Activated B cell treated with CpG ODN at 0.5 μM for 24 hours (primary cell): ENCODE data around the gene GUSB. TPM values are rescaled to one million over a fixed set of nuclear protein-coding genes. Genes with fewer than 3 reads are reported as not detected.
"Not testable (repeated sequence)": the region's sequence is repeated elsewhere in the genome, so short reads cannot be mapped to it uniquely, and the experiment has no call there.

Source experiments
- ATAC-seq: fragments of 200-7000 bp; cut with Tn5 transposase; one replicate; pipeline ENCODE4 v1.10.0; 2021; ENCODE audit warnings: low read depth, mild to moderate bottlenecking, moderate library complexity
- CTCF ChIA-PET: fragments of 350-600 bp; sonication (Branson Sonifier 250); formaldehyde crosslinking; loops from one replicate; lab custom pipeline; 2021; ENCODE audit warnings: antibody characterized with exemption; lab: Charles Lee
- POLR2A ChIA-PET: fragments of 350-600 bp; sonication (Branson Sonifier 250); formaldehyde crosslinking; loops from one replicate; lab custom pipeline; 2021; ENCODE audit warnings: antibody characterized with exemption; lab: Charles Lee
- DNase-seq: peaks from one replicate; pipeline ENCODE4 v3.0.0; 2022
- H3K27ac Mint-ChIP-seq: one replicate; pipeline ENCODE4 v1.8.0; 2020; ENCODE audit warnings: mixed read lengths
- H3K27me3 Mint-ChIP-seq: one replicate; pipeline ENCODE4 v1.8.0; 2021; ENCODE audit warnings: mixed read lengths
- H3K36me3 Mint-ChIP-seq: one replicate; pipeline ENCODE4 v1.8.0; 2021; ENCODE audit warnings: low read depth, mixed read lengths
- H3K4me1 Mint-ChIP-seq: one replicate; pipeline ENCODE4 v1.8.0; 2021; ENCODE audit warnings: mixed read lengths
- H3K4me3 Mint-ChIP-seq: one replicate; pipeline ENCODE4 v1.8.0; 2020; ENCODE audit warnings: mild to moderate bottlenecking, mixed read lengths
- H3K9me3 Mint-ChIP-seq: one replicate; pipeline ENCODE4 v1.8.0; 2020; ENCODE audit warnings: mixed read lengths
- CTCF ChIP-seq: fragments of 200-600 bp; IDR thresholded peaks from one replicate; pipeline ENCODE4 v1.8.0; 2022; ENCODE audit warnings: antibody characterized with exemption, mild to moderate bottlenecking
- intact Hi-C: fragments of 100-400 bp; cut with micrococcal nuclease; formaldehyde crosslinking; loops from one replicate; pipeline ENCODE4 v1.15.1; 2024
- total RNA-seq: library from RNA; stranded (reverse); gene quantifications from 2 replicates; pipeline ENCODE4 v1.2.3, GENCODE V29; 2022

The GUSB gene
- total RNA-seq, 1 donor from 2014 or later = 40.8 TPM

- Mint-ChIP-seq H3K27me3 (no peaks in the 10 kb centered on the region), H3K9me3 (no peaks in the 10 kb centered on the region), H3K27ac (no peak overlapping the region), H3K36me3 (peaks cover 71% of the 10 kb centered on the region), H3K4me3 (no peak overlapping the region), H3K4me1 (no peaks in the 10 kb centered on the region)
- DNase-seq = no peak
- no peak for TF ChIP-seq CTCF
- intact Hi-C loops = no loop called here
- ATAC-seq = no peak
- CTCF ChIA-PET = no interaction called here
- POLR2A ChIA-PET = no interaction called here
Observed at GRCh38 chr7:65972976-65973375, 9.0 kb downstream of the GUSB start.

GRCh38 chr7:65971021-65971420, 11.0 kb downstream of the GUSB start:
- no peak overlapping the region for H3K27ac Mint-ChIP-seq
- intact Hi-C loops = no loop called here
- no peaks in the 10 kb centered on the region for H3K9me3 Mint-ChIP-seq
- peaks cover 85% of the 10 kb centered on the region for H3K36me3 Mint-ChIP-seq
- ChIA-PET CTCF (no interaction called here), POLR2A (interaction anchor here (0.7 kb wide), 2 partner anchors 97 to 399 kb away, joined by 3 read pairs; no protein-coding TSS in a partner anchor)
- no peak overlapping the region for H3K4me3 Mint-ChIP-seq
- TF ChIP-seq CTCF = no peak
- no peak for DNase-seq
- ATAC-seq = no peak
- H3K27me3 Mint-ChIP-seq = no peaks in the 10 kb centered on the region
- no peaks in the 10 kb centered on the region for H3K4me1 Mint-ChIP-seq

- Mint-ChIP-seq H3K27ac (no peak overlapping the region), H3K27me3 (no peaks in the 10 kb centered on the region), H3K36me3 (peaks cover 87% of the 10 kb centered on the region), H3K9me3 (no peaks in the 10 kb centered on the region), H3K4me1 (no peaks in the 10 kb centered on the region), H3K4me3 (no peak overlapping the region)
- ATAC-seq (no peak), DNase-seq (no peak)
- CTCF ChIA-PET = no interaction called here
- POLR2A ChIA-PET = interaction anchor here (0.6 kb wide), 2 partner anchors 14 to 80 kb away, joined by 3 read pairs; no protein-coding TSS in a partner anchor
- no peak for TF ChIP-seq CTCF
- intact Hi-C loops = no loop called here
Observed at GRCh38 chr7:65968256-65969185, 13.5 kb downstream of the GUSB start.

- Mint-ChIP-seq H3K27ac (no peak overlapping the region), H3K27me3 (no peaks in the 10 kb centered on the region), H3K9me3 (no peaks in the 10 kb centered on the region), H3K36me3 (peaks cover 87% of the 10 kb centered on the region), H3K4me3 (no peak overlapping the region), H3K4me1 (no peaks in the 10 kb centered on the region)
- CTCF ChIA-PET = no interaction called here
- no peak for ATAC-seq
- TF ChIP-seq CTCF = no peak
- POLR2A ChIA-PET = no interaction called here
- no peak for DNase-seq
- intact Hi-C loops = no loop called here
Observed at GRCh38 chr7:65967361-65968155, 14.5 kb downstream of the GUSB start.

- intact Hi-C loops = no loop called here
- no peak for ATAC-seq
- Mint-ChIP-seq H3K36me3 (peaks cover 85% of the 10 kb centered on the region), H3K27ac (no peak overlapping the region), H3K4me1 (no peaks in the 10 kb centered on the region), H3K27me3 (no peaks in the 10 kb centered on the region), H3K9me3 (no peaks in the 10 kb centered on the region), H3K4me3 (no peak overlapping the region)
- ChIA-PET POLR2A (interaction anchor here (0.7 kb wide), 1 partner anchor 155 kb away, joined by 3 read pairs; no protein-coding TSS in a partner anchor), CTCF (no interaction called here)
- TF ChIP-seq CTCF = no peak
- no peak for DNase-seq
Observed at GRCh38 chr7:65966146-65966545, 15.9 kb downstream of the GUSB start.

- H3K4me1 Mint-ChIP-seq, DNase-seq, H3K9me3 Mint-ChIP-seq, POLR2A ChIA-PET, H3K27ac Mint-ChIP-seq, CTCF ChIA-PET, H3K4me3 Mint-ChIP-seq, ATAC-seq, intact Hi-C loops, H3K27me3 Mint-ChIP-seq: not testable (repeated sequence)
- H3K36me3 Mint-ChIP-seq = peaks cover 86% of the 10 kb centered on the region
Observed at GRCh38 chr7:65964671-65965070, 17.3 kb downstream of the GUSB start.
